HCT116 (cell line): Measurements from ENCODE around the gene XYLT1.

Experiments used
- ELF1 ChIP-seq: IDR thresholded peaks from 2 replicates; pipeline ENCODE4 v1.6.1; 2012; ENCODE audit warnings: low read depth, borderline replicate concordance
- EZH2 ChIP-seq: fragments of 200-600 bp; sonication (generic); IDR thresholded peaks from 2 replicates; pipeline ENCODE4 v1.6.1; 2017; ENCODE audit warnings: antibody characterized with exemption, mixed run types
- JUND ChIP-seq: IDR thresholded peaks from 2 replicates; pipeline ENCODE4 v1.6.1; 2012
- POLR2AphosphoS5 ChIP-seq: IDR thresholded peaks from 2 replicates; pipeline ENCODE4 v1.6.1; 2011; ENCODE audit warnings: mild to moderate bottlenecking, low read depth, low read length, moderate library complexity
- SP1 ChIP-seq: IDR thresholded peaks from 2 replicates; pipeline ENCODE4 v1.6.1; 2012; ENCODE audit warnings: low read depth
- SRF ChIP-seq: IDR thresholded peaks from 2 replicates; pipeline ENCODE4 v1.6.1; 2012; ENCODE audit warnings: low read depth
- TCF7L2 ChIP-seq: IDR thresholded peaks from 2 replicates; pipeline ENCODE4 v1.7.0; 2011; ENCODE audit warnings: borderline replicate concordance, inconsistent platforms; ENCODE audit not compliant: insufficient read depth, insufficient read length; ENCODE audit errors: extremely low read depth
- TF ChIP-seq, protein P1 (sequence below), 3 experiments: fragments of 200-600 bp in 1 of 3; sonication (generic) in 1 of 3; IDR thresholded peaks in 2 of 3; conservative IDR thresholded peaks in 1 of 3; 2 replicates each; pipeline ENCODE4 v1.5.1; 2012 to 2017; ENCODE audit warnings: low read depth in 2 of 3, low read length in 2 of 3, antibody characterized with exemption in 1 of 3, borderline replicate concordance in 1 of 3, control low read depth in 1 of 3, mild to moderate bottlenecking in 1 of 3, mixed read lengths in 1 of 3, mixed run types in 1 of 3, moderate library complexity in 1 of 3; ENCODE audit not compliant: insufficient read depth in 1 of 3
- TF ChIP-seq, protein P2 (sequence below): IDR thresholded peaks from 2 replicates; pipeline ENCODE4 v1.6.1; 2012; ENCODE audit warnings: low read depth

DNA sequence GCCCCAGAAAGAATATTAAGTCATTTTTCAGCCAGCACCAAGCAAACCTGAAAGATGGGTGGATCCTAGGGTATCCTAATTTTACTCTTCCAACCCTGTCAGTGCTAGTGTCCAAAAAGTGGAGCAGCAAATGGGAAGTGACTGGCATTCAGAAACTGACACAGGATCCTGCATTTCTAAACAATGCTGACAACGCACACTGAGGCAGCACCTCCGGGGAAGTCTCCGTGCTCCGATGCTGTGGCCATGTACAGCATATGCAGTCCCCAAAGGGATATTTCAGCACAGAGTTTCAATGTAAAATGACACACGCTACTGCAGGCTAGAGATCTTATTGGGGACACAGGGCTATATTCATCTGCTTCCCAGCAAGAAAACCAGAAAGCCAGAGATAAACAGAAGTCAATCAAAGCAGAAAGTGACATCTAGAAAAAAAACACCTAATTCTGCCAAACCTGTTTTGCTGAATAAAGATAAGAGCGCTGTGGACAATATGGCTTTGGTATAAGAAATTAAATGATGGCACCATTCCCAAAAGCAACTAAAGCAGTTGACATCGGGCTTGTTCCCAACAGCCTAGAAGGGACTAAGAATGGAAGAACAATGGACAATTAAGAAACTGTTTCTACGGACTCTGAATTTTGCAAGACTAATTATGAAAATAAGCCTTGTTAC lies 17.3 kb downstream of the XYLT1 start:
- TF ChIP-seq, protein P1, sequence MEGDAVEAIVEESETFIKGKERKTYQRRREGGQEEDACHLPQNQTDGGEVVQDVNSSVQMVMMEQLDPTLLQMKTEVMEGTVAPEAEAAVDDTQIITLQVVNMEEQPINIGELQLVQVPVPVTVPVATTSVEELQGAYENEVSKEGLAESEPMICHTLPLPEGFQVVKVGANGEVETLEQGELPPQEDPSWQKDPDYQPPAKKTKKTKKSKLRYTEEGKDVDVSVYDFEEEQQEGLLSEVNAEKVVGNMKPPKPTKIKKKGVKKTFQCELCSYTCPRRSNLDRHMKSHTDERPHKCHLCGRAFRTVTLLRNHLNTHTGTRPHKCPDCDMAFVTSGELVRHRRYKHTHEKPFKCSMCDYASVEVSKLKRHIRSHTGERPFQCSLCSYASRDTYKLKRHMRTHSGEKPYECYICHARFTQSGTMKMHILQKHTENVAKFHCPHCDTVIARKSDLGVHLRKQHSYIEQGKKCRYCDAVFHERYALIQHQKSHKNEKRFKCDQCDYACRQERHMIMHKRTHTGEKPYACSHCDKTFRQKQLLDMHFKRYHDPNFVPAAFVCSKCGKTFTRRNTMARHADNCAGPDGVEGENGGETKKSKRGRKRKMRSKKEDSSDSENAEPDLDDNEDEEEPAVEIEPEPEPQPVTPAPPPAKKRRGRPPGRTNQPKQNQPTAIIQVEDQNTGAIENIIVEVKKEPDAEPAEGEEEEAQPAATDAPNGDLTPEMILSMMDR (IDR thresholded peaks at IDR 0.05 in 2 of 3, conservative IDR thresholded peaks at IDR 0.05 in 1 of 3; ENCODE audit: borderline replicate concordance in 1 of 3, insufficient read depth in 1 of 3, low read depth in 2 of 3, low read length in 2 of 3), result no peak
- TF ChIP-seq SP1, result no peak
- no peak for TF ChIP-seq POLR2AphosphoS5
- no peak for TF ChIP-seq SRF
- no peak for TF ChIP-seq JUND
- TF ChIP-seq, protein P2, sequence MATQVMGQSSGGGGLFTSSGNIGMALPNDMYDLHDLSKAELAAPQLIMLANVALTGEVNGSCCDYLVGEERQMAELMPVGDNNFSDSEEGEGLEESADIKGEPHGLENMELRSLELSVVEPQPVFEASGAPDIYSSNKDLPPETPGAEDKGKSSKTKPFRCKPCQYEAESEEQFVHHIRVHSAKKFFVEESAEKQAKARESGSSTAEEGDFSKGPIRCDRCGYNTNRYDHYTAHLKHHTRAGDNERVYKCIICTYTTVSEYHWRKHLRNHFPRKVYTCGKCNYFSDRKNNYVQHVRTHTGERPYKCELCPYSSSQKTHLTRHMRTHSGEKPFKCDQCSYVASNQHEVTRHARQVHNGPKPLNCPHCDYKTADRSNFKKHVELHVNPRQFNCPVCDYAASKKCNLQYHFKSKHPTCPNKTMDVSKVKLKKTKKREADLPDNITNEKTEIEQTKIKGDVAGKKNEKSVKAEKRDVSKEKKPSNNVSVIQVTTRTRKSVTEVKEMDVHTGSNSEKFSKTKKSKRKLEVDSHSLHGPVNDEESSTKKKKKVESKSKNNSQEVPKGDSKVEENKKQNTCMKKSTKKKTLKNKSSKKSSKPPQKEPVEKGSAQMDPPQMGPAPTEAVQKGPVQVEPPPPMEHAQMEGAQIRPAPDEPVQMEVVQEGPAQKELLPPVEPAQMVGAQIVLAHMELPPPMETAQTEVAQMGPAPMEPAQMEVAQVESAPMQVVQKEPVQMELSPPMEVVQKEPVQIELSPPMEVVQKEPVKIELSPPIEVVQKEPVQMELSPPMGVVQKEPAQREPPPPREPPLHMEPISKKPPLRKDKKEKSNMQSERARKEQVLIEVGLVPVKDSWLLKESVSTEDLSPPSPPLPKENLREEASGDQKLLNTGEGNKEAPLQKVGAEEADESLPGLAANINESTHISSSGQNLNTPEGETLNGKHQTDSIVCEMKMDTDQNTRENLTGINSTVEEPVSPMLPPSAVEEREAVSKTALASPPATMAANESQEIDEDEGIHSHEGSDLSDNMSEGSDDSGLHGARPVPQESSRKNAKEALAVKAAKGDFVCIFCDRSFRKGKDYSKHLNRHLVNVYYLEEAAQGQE, result no peak
- no peak for TF ChIP-seq ELF1
- TF ChIP-seq TCF7L2, result no peak
- no peak for TF ChIP-seq EZH2
